GM21423 (cell line): Measurements from ENCODE around the gene U2AF1L4.

Experiments
- ATAC-seq: cut with Tn5 transposase; IDR thresholded peaks from one replicate; pipeline ENCODE4 v1.9.1; 2021; ENCODE audit warnings: mild to moderate bottlenecking, moderate library complexity; ENCODE audit not compliant: unreplicated experiment

Gene U2AF1L4

GRCh38 chr19:35714601-35715354 lies 30.4 kb downstream of the U2AF1L4 start:
- ATAC-seq, result no peak

GRCh38 chr19:35713904-35714495 lies 31.2 kb downstream of the U2AF1L4 start:
- ATAC-seq, result no peak

GRCh38 chr19:35713506-35713850 lies 31.7 kb downstream of the U2AF1L4 start:
- ATAC-seq, result no peak

GRCh38 chr19:35712567-35713505 lies 32.4 kb downstream of the U2AF1L4 start:
- ATAC-seq, result no peak

- peak; percentile 22 for ATAC-seq
These were observed 34.2 kb downstream of the U2AF1L4 start for GRCh38 chr19:35710784-35711723.

- ATAC-seq, result no peak
These were observed 36.8 kb downstream of the U2AF1L4 start for GRCh38 chr19:35708391-35708790.

- no peak for ATAC-seq
These were observed 41.0 kb downstream of the U2AF1L4 start, which contains the start of gene ZBTB32 for GRCh38 chr19:35704218-35704617. ZBTB32 (plus strand) TSS chr19:35704558; CDS start chr19:35714627, 10,069 bp downstream.

- ATAC-seq, result no peak
These were observed 41.9 kb downstream of the U2AF1L4 start for GRCh38 chr19:35703343-35703742.

GRCh38 chr19:35702223-35703012 lies 42.8 kb downstream of the U2AF1L4 start:
- ATAC-seq, result peak; percentile 93

- no peak for ATAC-seq
These were observed 48.4 kb downstream of the U2AF1L4 start for GRCh38 chr19:35696835-35697234.

- no peak for ATAC-seq
These were observed 49.3 kb downstream of the U2AF1L4 start for GRCh38 chr19:35695895-35696422.

GRCh38 chr19:35693835-35694599 lies 51.2 kb downstream of the U2AF1L4 start:
- peak; percentile 77 for ATAC-seq

- no peak for ATAC-seq
These were observed 51.8 kb downstream of the U2AF1L4 start for GRCh38 chr19:35693422-35693821.
